ENCODE results near the gene MUL1.

DNA sequence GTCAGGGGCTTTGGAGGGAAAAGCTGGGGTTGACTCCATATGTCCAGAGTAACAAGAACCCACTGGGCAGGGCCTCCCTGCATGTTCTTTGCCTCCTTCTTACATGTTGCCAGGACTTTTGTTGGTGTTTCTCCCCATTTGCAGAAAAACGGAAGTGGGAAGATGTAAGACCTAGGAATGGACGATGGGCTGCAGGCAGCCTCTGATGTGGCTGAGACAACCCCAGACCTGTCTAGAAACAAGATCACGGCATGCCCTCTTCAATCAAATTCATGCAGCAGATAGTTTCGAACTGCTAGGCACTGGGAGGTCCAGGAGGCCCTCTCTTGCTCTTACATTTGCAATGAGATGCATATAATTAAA, 47.8 kb upstream of the MUL1 start:
- TF ChIP-seq, protein P1, sequence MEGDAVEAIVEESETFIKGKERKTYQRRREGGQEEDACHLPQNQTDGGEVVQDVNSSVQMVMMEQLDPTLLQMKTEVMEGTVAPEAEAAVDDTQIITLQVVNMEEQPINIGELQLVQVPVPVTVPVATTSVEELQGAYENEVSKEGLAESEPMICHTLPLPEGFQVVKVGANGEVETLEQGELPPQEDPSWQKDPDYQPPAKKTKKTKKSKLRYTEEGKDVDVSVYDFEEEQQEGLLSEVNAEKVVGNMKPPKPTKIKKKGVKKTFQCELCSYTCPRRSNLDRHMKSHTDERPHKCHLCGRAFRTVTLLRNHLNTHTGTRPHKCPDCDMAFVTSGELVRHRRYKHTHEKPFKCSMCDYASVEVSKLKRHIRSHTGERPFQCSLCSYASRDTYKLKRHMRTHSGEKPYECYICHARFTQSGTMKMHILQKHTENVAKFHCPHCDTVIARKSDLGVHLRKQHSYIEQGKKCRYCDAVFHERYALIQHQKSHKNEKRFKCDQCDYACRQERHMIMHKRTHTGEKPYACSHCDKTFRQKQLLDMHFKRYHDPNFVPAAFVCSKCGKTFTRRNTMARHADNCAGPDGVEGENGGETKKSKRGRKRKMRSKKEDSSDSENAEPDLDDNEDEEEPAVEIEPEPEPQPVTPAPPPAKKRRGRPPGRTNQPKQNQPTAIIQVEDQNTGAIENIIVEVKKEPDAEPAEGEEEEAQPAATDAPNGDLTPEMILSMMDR (IDR thresholded peaks at IDR 0.05; ENCODE audit: low read length) = no peak
- no peak for TF ChIP-seq EZH2 (optimal IDR thresholded peaks at IDR 0.05; ENCODE audit: low read depth, low read length)
